Stimulated activated CD8-positive, alpha-beta memory T cell treated with anti-CD3 and anti-CD28 coated beads, Interleukin-7, amount 100 ng/mL, for 48 hours (primary cell): ENCODE data around the gene SPTBN5.

ENCODE experiments used
- DNase-seq, 2 donors: peaks; one replicate each; pipeline ENCODE4 v3.0.0-alpha.2; 2020; ENCODE audit warnings: low read depth in 1 of 2; ENCODE audit errors: extremely low read depth in 1 of 2

The SPTBN5 gene

DNA sequence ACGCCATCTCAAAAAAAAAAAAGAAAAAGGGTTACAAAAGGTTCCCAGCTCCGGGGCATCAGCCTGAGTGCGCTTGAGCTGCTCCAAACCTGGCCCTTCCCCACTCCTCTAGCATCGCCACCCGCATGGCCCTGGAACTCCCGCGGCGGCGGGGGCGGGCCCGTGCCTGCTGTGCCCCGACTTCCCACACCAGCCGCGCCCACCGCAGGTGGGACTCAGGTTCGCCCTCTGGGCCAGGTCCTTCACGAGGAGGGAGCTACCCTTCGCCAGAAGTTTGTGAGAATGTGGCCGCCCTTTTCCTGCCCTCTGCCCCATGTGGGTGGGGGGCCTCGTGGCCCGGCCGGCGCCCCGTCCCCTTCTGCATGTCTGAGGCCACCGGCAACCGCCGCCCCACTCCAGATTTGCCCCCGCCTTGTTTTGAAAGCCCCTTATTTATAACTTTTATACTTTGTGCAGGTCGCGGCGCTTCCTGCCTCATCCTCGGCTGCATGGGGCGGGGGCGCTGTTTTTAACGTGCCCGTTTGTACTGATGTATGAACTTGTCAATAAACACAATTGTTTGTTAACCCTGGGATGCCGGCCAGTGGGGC is 66.5 kb downstream of the SPTBN5 start:
- no peak for DNase-seq

DNA sequence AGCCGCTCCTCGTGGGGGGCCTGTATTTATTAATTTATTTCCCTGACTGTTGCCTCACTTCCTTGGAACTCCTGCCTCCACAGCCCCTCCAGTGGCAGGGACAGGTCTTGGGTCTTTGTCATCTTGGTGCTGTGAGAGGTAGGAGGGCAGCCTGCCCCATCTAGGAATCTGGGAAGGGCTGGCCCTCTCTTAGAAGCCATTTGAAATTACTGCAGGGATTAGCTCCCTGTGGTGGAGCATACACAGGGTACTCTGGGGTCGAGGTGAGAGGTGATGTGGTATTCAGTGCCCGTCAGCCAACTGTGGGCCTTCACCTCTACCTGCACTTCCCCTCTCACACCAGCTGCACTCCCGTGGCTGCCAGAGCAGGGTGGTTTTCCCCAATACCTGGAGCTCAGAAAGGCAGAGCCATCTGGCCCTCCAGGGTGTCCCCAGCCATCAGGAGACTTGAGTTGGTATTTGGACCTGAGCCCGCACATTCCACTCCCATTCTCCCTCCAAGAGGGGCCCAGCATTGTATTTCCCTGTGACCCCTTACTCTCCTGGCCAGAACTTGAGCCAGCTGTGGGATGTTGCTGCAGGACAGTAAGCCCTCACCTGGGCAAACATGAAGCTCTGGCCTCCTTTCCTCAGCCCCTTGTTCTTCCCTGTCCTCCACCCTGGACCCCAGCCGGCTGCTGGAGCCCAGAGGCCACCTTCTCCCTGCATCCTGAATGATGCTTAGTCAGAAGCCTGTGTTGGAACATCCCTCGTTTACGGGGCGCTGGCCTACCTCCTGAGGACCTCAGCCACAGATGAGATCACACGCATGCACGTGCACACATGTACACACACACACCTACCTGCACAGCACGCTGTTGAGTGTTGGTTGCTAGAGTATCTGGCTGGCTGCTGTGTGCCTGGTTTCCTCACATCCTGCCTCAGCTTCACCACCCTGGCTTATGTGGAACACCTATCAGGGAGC is 68.0 kb downstream of the SPTBN5 start:
- DNase-seq, result no peak

DNA sequence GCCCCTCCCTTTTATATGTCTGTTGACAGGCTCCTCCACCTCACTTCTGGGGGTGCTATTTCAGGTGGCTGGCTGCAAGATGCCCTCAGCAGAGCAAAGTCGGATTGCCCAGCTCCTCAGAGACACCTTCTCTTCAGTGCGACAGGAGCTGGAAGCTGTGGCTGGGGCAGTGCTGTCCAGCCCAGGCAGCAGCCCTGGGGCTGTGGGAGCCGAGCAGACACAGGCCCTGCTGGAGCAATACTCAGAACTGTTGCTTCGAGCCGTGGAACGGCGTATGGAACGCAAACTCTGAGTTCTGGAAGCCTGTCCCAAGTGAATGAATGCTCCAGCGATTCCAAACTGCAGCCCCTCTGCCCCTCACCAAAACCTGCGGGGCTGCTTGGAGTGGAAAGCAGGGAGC is 68.7 kb downstream of the SPTBN5 start:
- DNase-seq, result no peak

DNA sequence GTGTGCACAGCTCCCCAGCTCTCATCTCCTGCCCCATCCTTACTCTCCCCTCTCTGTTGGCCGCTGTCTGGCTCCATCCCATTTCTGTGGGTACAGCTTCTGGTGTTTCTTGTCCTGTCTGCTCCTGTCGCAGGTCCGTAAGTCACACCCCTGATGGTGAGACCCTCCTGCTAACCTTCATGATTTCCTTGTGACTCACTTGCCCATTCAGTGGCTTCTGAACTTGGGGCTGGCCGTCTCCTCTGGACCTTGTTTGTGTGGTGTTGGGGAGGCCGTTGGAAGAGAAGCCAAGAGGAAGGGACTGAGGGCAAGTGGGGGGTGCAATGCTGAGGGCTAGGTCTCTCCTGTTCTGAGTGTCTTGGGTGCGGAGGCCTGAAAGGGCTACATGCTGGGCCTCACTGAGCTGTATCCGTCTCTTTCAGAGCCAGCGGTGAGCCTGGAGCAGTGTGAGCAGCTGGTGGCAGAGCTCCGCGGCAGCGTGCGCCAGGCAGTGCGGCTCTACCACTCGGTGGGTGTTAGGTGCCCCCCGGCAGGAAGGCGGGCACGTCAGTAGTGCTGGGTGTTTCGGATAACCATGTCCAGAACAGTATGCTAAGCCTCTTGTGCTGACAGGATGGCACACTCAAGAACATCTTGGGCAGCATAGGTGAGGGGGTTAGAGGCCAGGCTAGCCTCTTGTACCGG is 69.6 kb downstream of the SPTBN5 start:
- DNase-seq, result no peak

DNA sequence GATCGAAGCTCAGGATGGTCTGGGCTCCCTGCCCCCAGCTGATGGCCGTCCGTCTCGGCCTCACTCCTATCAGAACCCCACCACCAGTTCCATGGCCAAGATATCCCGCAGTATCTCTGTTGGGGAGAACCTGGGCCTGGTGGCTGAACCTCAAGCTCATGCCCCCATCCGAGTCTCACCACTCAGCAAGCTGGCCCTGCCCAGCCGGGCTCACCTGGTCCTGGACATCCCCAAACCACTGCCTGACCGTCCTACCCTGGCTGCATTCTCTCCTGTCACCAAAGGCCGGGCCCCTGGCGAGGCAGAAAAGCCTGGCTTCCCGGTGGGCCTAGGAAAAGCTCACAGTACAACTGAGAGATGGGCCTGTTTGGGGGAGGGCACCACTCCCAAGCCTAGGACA is 70.4 kb downstream of the SPTBN5 start:
- DNase-seq, result no peak

DNA sequence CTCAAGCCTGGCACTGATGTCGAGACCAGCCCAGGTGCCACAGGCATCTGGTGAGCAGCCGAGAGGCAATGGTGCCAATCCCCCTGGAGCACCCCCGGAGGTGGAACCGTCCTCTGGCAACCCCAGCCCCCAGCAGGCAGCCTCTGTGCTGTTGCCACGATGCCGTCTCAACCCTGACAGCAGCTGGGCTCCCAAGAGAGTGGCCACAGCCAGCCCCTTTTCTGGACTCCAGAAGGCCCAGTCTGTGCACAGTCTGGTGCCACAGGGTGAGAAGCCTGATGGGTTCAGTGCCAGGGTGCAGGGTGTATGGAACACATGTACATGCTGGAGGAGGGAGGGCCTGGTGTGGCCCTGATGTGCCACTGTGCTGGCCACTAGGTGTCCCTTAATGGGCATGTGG is 70.9 kb downstream of the SPTBN5 start:
- no peak for DNase-seq

DNA sequence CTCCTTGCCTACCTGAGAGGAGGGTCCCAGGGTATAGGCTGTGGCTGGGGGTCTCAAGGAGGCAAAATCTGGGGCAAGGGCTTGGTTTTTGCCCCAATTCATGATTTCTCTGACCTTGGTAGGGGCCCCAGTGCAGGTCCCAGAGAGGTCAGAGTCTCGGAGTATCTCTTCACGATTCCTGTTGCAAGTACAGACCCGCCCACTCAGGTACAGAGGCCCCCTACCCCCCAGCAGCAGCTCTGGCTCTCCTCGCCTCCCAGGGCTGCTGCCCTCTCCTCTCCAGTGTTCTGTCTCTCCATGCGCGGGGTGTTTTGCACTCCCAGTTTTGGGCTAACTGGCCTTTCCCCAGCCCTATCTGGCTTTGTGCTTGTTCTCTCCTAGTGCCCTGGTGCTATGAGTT is 71.4 kb downstream of the SPTBN5 start:
- no peak for DNase-seq

DNA sequence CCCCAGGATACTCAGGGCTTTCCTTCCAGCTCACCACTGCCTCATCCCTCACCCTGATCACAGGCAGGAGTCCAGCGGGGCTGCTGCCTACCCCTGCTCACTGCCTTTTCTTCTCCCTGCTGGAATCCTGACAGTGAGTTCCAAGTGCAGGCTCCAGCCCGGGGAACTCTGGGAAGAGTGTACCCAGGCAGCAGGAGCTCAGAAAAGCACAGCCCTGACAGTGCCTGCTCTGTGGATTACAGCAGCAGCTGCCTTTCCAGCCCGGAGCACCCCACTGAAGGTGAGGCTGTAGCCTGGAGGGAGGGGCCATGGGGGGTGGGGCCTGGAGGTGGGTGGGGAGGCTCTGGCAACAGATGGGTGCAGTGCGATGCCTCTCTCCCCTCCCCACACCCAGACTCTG is 72.0 kb downstream of the SPTBN5 start:
- no peak for DNase-seq

DNA sequence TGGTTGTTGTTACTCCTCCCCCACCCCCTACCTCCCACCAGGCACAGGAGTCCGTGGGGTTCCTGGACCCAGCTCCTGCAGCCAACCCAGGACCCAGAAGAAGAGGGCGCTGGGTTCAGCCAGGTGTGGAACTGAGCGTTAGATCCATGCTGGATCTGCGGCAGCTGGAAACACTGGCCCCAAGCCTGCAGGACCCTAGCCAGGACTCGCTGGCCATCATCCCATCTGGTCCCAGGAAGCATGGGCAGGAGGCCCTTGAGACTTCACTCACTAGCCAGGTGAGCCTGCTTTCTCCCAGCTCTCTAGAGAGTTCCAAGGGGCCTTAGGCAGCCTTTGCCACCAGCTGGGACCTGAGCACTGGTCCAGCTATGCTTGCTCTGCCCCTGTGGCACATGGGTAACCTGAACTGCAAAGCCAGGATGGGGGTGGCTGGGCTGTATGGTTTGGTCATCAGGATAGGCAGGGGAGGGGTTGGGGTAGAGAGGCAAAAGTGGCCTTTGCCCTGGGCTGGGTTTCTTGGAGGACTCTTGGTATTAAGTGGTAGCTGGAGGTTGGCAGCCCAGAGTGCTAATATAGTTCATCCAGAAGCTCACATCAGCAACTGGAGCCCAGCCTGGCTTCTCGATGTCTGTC is 72.9 kb downstream of the SPTBN5 start:
- DNase-seq, result no peak

DNA sequence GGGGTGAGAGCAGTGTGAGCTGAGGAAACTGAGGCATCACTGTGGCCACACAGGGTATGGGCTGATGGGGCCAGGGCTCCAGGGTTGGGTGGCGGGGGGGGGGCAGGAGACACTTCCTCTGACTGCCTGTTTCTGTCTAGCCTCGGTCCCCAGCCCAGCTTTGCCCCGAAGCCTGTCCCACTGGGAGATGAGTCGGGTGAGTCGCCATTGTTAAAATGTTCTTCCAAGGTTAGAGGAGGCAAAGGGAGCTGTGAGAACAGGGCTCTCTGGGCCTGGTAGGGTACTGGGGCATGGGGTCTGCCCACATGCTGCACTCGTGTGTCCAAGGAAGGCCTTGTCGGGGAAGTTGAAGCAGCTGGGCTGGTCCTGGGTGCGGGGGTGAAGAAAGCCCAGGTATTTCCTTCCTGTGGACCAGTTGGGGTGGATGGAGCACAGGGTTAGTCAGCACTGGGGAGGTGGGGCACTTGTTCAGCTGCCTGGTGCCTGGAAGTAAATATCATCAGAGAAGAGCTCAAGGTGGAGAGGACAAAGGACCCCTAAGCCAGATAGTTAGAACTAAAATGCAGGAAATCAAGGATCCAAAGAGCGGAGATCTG is 74.3 kb downstream of the SPTBN5 start:
- no peak for DNase-seq

DNA sequence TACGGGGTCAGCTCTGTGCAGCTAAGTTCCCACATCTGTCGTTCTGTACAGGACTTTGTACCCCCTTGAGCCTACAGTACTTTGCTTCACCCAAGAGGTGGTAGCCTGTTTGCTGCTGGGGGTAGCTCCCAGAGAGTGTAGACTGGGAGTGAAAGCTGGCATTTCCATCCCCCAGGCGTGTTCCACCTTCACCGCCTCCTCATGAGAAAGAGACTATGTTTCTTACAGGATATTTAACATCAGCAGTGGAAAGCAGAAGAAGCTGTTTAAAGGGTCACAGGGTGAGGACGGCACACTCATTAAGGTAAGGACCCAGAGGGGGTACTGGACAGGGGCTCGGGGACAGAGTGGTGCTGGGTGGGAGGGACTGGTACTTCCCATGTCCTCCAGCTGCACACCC is 76.1 kb downstream of the SPTBN5 start:
- no peak for DNase-seq

DNA sequence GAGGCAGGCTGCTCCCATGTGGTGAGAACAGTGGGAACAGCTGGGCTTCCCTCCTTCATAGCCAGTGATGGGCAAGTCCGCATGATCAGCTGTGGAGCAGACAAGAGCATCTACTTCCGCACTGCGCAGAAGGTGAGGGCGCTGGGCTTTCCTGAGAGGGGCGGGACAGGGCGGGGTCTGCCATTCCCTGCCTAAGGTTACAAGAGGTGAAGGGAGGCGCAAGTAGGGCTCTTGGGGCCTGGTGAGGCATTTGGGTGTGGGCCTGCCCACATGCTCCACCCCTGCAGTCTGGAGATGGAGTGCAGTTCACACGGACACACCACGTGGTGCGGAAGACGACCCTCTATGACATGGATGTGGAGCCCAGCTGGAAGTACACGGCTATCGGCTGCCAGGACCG is 76.5 kb downstream of the SPTBN5 start:
- DNase-seq, result no peak

DNA sequence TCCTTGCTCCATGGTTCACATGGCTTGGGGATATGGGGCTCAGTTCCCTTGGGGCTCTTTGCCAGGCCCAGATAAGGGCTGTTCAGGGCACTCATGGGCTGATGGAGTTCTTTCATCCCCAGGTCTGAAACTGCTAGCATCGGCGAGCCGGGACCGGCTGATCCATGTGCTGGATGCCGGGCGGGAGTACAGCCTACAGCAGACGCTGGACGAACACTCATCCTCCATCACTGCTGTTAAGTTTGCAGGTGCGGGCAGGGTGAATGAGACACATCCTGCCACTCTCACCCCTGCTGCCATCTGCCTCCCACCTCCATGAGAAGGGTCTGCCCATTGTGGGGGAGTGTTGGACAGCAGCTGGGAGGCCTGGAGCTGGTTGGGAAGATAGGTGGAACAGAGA is 77.1 kb downstream of the SPTBN5 start:
- no peak for DNase-seq

DNA sequence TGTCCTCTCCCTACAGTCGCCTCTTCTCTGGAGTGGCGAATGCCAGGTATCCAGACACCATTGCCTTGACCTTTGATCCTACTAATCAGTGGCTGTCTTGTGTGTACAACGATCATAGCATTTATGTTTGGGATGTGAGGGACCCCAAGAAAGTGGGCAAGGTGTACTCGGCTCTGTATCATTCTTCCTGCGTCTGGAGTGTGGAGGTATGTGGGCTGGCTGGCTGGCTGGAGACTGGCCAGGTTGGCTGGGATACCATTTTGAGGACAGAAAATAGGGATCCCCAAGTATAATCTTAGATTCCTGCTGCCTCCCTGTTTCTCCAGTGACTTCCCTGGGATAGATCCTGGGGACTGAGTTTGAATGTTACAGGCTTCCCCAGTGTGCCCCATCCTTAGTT is 79.3 kb downstream of the SPTBN5 start:
- no peak for DNase-seq

DNA sequence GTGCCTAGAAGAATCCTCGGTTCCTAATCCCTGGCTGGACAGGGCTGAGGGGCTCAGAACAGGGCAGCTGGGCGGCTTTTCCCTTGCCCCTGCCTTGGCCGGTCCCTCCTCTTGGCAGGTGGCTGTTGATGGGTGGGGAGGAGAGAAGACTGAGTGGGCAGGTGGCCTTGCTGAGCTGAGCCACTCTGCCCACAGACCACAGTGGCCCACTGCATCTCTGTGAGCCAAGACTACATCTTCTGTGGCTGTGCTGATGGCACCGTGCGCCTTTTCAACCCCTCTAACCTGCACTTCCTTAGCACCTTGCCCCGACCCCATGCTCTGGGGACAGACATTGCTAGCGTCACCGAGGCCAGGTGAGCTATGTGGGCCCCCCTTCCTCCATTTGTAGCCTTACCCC is 80.4 kb downstream of the SPTBN5 start:
- no peak for DNase-seq

DNA sequence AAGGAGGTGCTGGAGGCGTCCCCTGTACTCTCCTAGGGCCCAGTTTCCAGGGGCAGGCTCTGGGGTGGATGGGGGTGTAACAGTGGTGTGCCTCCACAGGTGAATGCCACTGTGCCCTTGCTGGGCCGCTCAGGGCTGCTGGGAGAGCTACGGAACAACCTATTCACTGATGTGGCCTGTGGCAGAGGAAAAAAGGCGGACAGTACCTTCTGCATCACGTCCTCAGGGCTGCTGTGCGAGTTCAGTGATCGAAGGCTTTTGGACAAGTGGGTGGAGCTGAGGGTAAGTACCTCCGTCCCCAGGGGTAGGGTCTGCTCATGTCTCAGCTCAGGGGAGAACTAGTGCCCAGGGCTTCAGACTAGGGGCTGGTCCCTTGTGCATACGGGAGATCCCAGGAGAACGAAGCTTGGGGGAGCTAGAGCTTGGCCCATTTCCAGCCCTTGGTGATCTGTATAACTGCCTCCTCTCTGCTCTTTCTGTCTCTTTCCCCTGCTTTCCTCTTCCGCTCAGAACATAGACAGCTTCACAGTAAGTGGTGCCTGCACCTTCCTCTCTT is 81.0 kb downstream of the SPTBN5 start:
- DNase-seq, result no peak

DNA sequence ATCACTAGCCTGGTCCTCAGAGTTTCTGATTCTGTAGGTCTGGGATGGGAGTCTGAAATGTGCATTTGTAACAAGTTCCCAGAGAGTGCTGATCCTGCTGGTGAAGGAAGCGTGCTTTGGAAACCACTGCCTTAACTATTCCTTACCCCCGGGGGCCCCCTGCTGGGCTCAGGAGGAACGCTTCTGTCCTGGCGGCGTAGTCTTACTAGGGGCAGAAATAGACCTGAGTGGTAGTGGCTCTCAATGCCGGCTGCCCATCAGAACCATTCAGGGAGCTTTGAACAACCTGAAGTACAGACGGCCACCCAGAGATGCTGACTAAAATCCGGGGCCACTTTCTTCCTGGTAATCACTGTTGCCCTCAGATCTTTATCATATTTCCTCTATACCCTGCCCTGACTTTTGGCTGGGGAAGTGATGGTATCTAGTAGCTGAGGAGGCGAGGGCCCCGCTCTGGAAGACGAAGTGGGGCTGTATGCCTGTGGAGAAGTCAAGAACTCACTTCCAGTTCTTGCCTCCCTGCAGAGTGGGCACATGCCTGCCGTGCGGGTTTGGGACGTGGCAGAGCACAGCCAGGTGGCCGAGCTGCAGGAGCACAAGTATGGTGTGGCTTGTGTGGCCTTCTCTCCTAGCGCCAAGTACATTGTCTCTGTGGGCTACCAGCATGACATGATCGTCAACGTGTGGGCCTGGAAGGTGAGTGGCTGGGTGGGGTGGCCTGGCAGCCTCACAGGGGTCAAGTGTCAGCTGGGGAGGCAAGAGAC is 82.2 kb downstream of the SPTBN5 start:
- DNase-seq, result peak in 1 of 2 donors; percentile 48

DNA sequence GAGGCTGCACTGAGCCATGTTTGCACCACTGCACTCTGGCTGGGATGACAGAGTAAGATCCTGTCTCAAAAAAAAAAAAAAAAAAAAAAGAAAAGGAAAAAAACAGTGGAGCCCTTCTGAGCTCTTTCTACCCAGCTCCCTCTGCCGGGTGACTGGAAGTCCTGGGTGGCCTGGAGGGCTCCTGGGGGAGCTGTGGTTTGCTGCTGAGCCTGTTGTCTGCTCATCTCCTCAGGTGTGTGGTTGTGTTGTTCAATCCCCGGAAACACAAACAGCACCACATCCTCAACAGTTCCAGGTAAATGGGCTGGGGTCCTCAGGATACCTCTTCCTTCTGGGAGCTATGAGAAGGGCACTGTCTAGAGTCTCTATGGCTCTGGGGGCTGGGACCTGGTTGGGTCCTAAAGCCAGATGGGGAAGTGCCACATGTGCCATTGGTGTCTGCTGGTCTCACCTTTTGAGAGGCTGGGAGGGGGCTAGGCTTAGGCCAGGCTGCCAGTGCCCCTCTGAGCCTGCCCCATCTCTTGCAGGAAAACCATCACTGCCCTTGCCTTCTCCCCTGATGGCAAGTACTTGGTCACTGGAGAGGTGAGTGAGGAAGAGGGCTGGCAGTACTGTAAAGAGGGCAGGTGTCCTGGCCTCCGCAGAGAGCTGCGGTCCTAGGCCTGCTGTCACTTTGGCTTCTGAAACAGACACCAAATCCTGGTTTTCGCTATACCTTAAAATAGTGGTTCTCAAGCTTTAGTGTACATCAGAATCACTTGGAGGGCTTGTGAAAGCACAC is 83.0 kb downstream of the SPTBN5 start:
- DNase-seq, result no peak

DNA sequence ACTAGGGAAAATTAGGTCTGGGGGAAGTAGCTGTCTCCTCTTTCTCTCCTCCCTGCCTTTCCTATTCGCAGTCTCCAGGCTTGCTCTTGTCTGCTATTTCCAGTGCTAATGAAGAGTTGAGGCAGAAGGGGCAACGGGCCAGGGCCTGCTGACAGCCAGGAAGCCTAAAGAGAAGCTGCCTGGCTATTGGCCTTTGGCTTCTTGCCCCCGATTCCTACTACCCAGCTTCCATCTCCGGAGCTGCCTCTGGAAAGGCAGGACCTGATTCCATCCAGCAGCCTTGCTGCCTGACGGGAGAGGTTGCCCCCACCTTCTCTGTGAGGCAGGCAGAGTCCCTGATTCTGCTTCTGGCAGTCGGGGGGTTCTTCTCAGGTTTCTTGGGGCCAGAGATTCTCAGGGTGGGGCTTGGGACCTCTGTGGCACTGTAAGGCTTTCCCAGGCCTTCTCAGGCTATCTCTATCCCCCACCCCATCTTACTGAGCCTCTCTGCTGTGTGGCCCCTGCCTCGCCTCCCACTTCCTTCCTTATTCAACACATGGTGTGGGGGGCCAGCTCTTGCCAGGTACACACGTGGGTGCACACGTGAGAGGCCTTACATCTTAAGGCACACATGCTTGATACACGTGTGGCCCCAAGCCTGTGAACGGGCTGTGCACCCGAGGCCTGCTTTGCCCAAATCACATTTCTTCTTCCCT is 84.2 kb downstream of the SPTBN5 start:
- no peak for DNase-seq
